ENCODE results near the gene DNAJC27. TPM values are rescaled to one million over a fixed set of nuclear protein-coding genes. Genes with fewer than 3 reads are reported as not detected.

The DNAJC27 gene
- total and polyA plus RNA-seq, 9 of the 15 experiments (the other 6 are each of a cell fraction or from before 2014, with no cell fraction given), result 0.53 to 5.9 (median 3.0) TPM

DNA sequence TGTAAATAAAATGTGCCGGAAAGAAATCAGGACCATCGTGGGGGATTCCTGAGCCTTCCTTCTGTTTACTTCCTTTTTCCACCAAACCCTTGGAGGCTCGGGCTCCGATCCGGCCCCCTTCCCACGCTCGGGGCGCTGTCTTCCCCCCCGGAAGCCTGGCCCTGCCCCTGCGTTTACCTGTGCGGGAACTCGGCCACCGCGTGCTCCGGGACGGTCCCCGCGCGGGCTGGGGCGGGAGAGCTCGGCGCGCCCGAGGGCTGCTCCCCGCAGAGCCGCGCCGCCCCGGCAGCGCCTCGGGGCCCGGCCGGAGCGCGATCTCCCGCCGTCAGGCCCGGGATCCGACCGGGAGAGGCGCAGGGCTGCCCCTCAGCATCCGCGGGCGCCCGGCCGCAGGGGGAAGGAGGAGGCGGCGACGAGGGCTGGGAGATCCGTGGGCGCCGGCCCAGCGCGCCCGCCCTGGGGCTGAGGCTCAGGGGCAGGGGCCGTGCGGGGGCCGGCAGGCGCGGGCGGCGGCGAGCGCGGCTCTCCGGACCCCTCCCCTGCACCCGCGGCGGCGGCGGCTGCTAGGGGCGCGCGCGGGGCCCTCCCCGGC lies 52.2 kb downstream of the DNAJC27 start:
- intact Hi-C loops (cut with micrococcal nuclease), result loop anchor here (2.0 to 5.0 kb wide), 2 partner anchors 53 to 65 kb away; partner anchors contain the start of gene DNAJC27
- H3K9me3 ChIP-seq (replicated peaks; ENCODE audit: control insufficient read depth, insufficient read depth, low read depth, low read length), result no peaks in the 10 kb centered on the region
- DNase-seq (ENCODE audit: extremely low read depth in 1 of 4, low spot score in 3 of 4), result peak in 1 of 4 experiments; percentile 31
- TF ChIP-seq, protein P1, sequence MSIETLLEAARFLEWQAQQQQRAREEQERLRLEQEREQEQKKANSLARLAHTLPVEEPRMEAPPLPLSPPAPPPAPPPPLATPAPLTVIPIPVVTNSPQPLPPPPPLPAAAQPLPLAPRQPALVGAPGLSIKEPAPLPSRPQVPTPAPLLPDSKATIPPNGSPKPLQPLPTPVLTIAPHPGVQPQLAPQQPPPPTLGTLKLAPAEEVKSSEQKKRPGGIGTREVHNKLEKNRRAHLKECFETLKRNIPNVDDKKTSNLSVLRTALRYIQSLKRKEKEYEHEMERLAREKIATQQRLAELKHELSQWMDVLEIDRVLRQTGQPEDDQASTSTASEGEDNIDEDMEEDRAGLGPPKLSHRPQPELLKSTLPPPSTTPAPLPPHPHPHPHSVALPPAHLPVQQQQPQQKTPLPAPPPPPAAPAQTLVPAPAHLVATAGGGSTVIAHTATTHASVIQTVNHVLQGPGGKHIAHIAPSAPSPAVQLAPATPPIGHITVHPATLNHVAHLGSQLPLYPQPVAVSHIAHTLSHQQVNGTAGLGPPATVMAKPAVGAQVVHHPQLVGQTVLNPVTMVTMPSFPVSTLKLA (conservative IDR thresholded peaks at IDR 0.05), result 0 out of 4 replicates have a peak, but pooled peaks of 1 of the 2 experiments have one; percentile 5
- TF ChIP-seq L3MBTL2 (IDR thresholded peaks at IDR 0.05), result peak; percentile 87
- peak; percentile 48 for TF ChIP-seq RB1 (IDR thresholded peaks at IDR 0.05; ENCODE audit: low read depth)
- TF ChIP-seq ETV1 (tag; conservative IDR thresholded peaks at IDR 0.05; ENCODE audit: low read depth), result 0 out of 2 replicates have a peak, but pooled peaks have one; percentile 35
- TF ChIP-seq CXXC5 (CRISPR knock-in tag; IDR thresholded peaks at IDR 0.05), result 0 out of 2 replicates have a peak, but pooled peaks have one; percentile 50
- no peak for TF ChIP-seq KDM4B (IDR thresholded peaks at IDR 0.05; ENCODE audit: borderline replicate concordance in 2 of 2, low read depth in 1 of 2)
- TF ChIP-seq, protein P2, sequence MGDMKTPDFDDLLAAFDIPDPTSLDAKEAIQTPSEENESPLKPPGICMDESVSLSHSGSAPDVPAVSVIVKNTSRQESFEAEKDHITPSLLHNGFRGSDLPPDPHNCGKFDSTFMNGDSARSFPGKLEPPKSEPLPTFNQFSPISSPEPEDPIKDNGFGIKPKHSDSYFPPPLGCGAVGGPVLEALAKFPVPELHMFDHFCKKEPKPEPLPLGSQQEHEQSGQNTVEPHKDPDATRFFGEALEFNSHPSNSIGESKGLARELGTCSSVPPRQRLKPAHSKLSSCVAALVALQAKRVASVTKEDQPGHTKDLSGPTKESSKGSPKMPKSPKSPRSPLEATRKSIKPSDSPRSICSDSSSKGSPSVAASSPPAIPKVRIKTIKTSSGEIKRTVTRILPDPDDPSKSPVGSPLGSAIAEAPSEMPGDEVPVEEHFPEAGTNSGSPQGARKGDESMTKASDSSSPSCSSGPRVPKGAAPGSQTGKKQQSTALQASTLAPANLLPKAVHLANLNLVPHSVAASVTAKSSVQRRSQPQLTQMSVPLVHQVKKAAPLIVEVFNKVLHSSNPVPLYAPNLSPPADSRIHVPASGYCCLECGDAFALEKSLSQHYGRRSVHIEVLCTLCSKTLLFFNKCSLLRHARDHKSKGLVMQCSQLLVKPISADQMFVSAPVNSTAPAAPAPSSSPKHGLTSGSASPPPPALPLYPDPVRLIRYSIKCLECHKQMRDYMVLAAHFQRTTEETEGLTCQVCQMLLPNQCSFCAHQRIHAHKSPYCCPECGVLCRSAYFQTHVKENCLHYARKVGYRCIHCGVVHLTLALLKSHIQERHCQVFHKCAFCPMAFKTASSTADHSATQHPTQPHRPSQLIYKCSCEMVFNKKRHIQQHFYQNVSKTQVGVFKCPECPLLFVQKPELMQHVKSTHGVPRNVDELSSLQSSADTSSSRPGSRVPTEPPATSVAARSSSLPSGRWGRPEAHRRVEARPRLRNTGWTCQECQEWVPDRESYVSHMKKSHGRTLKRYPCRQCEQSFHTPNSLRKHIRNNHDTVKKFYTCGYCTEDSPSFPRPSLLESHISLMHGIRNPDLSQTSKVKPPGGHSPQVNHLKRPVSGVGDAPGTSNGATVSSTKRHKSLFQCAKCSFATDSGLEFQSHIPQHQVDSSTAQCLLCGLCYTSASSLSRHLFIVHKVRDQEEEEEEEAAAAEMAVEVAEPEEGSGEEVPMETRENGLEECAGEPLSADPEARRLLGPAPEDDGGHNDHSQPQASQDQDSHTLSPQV (IDR thresholded peaks at IDR 0.05), result peak; percentile 40; the same call in 1 of the 2 replicates
- TF ChIP-seq YBX1 (IDR thresholded peaks at IDR 0.05), result no peak
- TF ChIP-seq RBFOX2 (IDR thresholded peaks at IDR 0.05; ENCODE audit: low read depth, low read length), result peak; percentile 59
- TF ChIP-seq POLR2G (IDR thresholded peaks at IDR 0.05; ENCODE audit: low read depth, low read length), result peak; percentile 71
- no peak for TF ChIP-seq FOXA1 (IDR thresholded peaks at IDR 0.05; ENCODE audit: borderline replicate concordance)
- peak; percentile 34 for TF ChIP-seq MEIS2 (IDR thresholded peaks at IDR 0.05; ENCODE audit: partially characterized antibody)
- TF ChIP-seq SMARCB1 (IDR thresholded peaks at IDR 0.05; ENCODE audit: insufficient read length, low read depth), result no peak
- 0 out of 2 replicates have a peak, but pooled peaks have one; percentile 62 for TF ChIP-seq GATAD2B (IDR thresholded peaks at IDR 0.05; ENCODE audit: borderline replicate concordance)
- 0 out of 2 replicates have a peak, but pooled peaks have one; percentile 10 for TF ChIP-seq TARDBP (IDR thresholded peaks at IDR 0.05)
- 0 out of 2 replicates have a peak, but pooled peaks have one; percentile 29 for TF ChIP-seq SMAD4 (CRISPR knock-in tag; conservative IDR thresholded peaks at IDR 0.05)

More for the DNA sequence above, 52.2 kb downstream of the DNAJC27 start:
- no peaks in the 10 kb centered on the region for H3K27me3 ChIP-seq (ENCODE audit: control insufficient read depth in 2 of 2, insufficient read depth in 2 of 2, low read length in 2 of 2)
- peaks cover 29 to 50% of the 10 kb centered on the region in 2 experiments; a peak in 4 of 5 replicates for H3K4me1 ChIP-seq (replicated peaks in 1 of 2; ENCODE audit: control insufficient read depth in 2 of 2, insufficient read depth in 2 of 2, low read length in 2 of 2)
- peak overlapping the region; percentile 59 to 92 for H3K9ac ChIP-seq (ENCODE audit: insufficient read depth in 1 of 2, low read depth in 2 of 2, low read length in 2 of 2)
- H4K20me1 ChIP-seq (replicated peaks; ENCODE audit: control insufficient read depth, insufficient read depth, low read length), result peaks cover 14% of the 10 kb centered on the region
- BruUV-seq (replicated peaks), result no TSS peak
- peaks cover 33% of the 10 kb centered on the region for H3K79me2 ChIP-seq (ENCODE audit: control insufficient read depth, insufficient read depth, low read length)
- peaks cover 36% of the 10 kb centered on the region; the same call in 2 of the 3 replicates for H3K36me3 ChIP-seq (ENCODE audit: control insufficient read depth, insufficient read depth, low read length)
- peak overlapping the region; percentile 77 for H3K4me2 ChIP-seq (ENCODE audit: insufficient read depth, low read length)
- 0% methylated on average over 10 of the region's 76 CpGs for WGBS (ENCODE audit: insufficient coverage, low coverage, missing lambda C conversion rate)
- ATAC-seq (peak; percentile 42), FAIRE-seq (no peak)
- in situ Hi-C loops (cut with MboI), result no loop called here
- ChIA-PET CTCF (ENCODE audit: low intra/inter-chr PET ratio) (no interaction called here), POLR2A (interaction anchor here (0.7 to 1.7 kb wide), 2 partner anchors 18 to 203 kb away, joined by 3 to 6 read pairs; no protein-coding TSS in a partner anchor)
- H2AFZ ChIP-seq (ENCODE audit: low read depth, low read length), result peak overlapping the region; percentile 66
- H3K4me3 ChIP-seq, result peak overlapping the region; percentile 68
- peaks cover 12% of the 10 kb centered on the region for H3K9me1 ChIP-seq (ENCODE audit: control insufficient read depth, insufficient read depth, low read length)
- H3K27ac ChIP-seq (ENCODE audit: extremely low read depth, low read depth, low read length), result peak overlapping the region; percentile 66

Measured in K562 (cell line).